C4-2B (cell line): ENCODE measurements around the gene GLIPR1L2.

ENCODE experiments used
- H3K27ac ChIP-seq: fragments of 450-650 bp; 2 replicates; pipeline ENCODE4 v1.5.1; 2017
- ZFX ChIP-seq: fragments of 450-650 bp; IDR thresholded peaks from 2 replicates; pipeline ENCODE4 v1.6.1; 2017
- TF ChIP-seq, protein P1 (sequence below): fragments of 450-650 bp; conservative IDR thresholded peaks from 2 replicates; pipeline ENCODE4 v1.5.1; 2017; ENCODE audit warnings: mild to moderate bottlenecking

The GLIPR1L2 gene

DNA sequence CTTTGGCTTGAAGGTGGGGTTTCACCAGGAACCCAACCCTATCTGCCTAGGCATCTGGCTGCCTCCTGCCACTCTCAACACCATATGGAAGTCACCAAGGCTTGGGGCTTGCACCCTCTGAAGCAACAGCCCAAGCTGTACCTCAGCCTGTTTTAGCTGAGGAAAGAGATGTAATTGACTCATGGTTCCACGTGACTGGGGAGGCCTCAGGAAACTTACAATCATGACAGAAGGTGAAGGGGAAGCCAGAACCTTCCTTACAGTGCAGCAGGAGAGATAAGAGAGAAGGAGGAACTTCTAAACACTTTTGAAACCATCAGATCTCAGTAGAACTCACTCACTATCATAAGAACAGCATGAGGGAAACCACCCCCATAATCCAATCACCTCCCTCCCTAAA, 29.5 kb upstream of the GLIPR1L2 start:
- no peak overlapping the region for H3K27ac ChIP-seq
- TF ChIP-seq, protein P1, sequence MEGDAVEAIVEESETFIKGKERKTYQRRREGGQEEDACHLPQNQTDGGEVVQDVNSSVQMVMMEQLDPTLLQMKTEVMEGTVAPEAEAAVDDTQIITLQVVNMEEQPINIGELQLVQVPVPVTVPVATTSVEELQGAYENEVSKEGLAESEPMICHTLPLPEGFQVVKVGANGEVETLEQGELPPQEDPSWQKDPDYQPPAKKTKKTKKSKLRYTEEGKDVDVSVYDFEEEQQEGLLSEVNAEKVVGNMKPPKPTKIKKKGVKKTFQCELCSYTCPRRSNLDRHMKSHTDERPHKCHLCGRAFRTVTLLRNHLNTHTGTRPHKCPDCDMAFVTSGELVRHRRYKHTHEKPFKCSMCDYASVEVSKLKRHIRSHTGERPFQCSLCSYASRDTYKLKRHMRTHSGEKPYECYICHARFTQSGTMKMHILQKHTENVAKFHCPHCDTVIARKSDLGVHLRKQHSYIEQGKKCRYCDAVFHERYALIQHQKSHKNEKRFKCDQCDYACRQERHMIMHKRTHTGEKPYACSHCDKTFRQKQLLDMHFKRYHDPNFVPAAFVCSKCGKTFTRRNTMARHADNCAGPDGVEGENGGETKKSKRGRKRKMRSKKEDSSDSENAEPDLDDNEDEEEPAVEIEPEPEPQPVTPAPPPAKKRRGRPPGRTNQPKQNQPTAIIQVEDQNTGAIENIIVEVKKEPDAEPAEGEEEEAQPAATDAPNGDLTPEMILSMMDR = no peak
- TF ChIP-seq ZFX = no peak

DNA sequence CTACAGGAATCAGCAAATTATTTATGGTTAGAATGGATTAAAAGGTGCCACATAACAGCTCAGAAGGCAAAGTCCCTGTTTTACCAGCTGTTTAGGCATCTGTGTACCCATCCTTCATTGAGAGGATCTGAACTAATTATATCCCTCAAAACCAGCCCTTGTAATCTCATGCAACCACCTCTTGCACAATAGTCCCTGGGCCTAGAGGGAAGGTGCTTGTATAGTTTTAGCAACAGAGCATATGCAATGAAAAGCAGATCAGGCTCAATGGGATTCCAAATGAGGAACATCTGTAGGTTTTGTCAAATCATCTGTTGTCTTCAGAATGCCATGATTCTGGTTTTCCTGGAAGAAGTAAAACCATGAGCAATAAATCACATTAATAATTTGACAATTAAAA, 26.0 kb upstream of the GLIPR1L2 start:
- H3K27ac ChIP-seq = no peak overlapping the region
- TF ChIP-seq, protein P1 = no peak
- no peak for TF ChIP-seq ZFX

DNA sequence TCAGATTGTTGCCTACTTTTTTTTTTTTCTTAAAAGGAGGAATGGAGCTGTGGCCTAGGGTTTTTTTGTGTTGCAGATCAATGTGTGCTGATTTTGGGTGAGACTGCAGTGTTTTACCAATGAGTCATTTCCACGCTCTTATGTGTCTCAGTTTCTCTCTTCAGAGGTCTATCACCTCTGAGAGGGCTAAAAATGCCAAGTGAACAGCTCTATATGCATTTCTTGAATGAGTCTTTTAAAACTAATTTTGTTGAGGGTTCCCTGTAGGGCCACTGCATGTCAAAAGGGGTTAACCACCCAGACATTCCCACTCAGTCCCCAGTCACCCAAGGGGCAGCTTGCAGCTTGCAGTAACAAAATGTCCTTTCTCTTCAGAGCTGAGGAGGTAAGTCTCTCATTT, 24.3 kb upstream of the GLIPR1L2 start:
- no peak overlapping the region for H3K27ac ChIP-seq
- no peak for TF ChIP-seq ZFX
- TF ChIP-seq, protein P1 = no peak

DNA sequence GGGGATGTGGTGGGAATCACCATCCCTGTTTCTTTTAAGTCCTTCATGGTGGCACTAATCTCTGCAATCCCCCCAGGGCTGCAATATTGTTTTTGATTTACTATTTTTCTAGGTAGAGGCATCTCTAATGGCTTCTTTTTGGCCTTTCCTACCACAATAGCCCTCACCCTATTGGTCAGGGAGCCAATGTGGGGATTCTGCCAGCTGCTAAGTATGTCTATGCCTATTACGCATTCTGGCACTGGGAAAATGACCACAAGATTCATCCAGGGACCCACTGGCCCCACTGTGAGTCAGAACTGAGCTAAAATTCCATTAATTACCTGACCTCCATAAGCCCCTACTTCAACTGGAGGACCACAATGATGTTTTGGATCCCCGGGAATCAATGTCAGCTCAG, 15.9 kb upstream of the GLIPR1L2 start:
- TF ChIP-seq, protein P1 = no peak
- TF ChIP-seq ZFX = no peak
- no peak overlapping the region for H3K27ac ChIP-seq

DNA sequence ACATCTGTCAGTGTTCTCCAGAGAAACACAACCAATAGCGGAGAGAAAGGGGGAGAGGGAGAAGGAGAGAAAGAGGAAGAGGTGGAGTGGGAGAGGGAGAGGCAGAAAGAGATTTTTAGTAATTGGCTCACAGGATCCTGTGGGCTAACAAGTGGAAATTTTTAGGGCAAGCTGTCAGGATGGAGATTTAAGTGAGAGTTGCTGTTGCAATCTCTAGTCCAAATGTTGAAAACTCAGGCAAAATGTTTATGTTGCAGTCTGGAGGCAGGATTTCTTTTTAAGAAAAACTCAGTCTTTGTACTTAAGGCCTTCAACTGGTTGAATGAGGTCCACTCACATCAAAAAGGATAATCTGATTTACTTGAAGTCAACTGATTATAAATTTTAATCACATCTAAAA, 12.5 kb upstream of the GLIPR1L2 start:
- TF ChIP-seq ZFX = no peak
- TF ChIP-seq, protein P1 = no peak
- no peak overlapping the region for H3K27ac ChIP-seq

DNA sequence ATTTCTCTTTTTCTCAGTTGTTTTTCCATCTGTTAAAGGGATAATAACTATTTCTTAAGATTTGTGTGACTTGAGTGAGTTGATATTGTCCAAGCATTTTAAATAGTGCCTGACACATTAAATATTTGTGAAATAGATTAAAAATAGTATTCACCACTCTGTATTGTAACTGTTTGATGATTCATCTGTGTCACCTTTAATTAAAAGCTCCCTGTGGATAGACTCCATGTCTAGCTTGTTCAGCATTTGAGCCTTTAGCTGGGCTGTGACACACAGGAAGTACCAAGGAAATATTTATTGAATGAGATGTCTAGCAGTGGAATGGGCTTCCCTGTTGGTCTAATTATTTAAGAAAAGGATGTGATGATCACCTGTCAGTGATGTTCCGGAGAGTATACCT, 1.8 kb upstream of the GLIPR1L2 start:
- no peak overlapping the region for H3K27ac ChIP-seq
- TF ChIP-seq, protein P1 = no peak
- TF ChIP-seq ZFX = no peak

DNA sequence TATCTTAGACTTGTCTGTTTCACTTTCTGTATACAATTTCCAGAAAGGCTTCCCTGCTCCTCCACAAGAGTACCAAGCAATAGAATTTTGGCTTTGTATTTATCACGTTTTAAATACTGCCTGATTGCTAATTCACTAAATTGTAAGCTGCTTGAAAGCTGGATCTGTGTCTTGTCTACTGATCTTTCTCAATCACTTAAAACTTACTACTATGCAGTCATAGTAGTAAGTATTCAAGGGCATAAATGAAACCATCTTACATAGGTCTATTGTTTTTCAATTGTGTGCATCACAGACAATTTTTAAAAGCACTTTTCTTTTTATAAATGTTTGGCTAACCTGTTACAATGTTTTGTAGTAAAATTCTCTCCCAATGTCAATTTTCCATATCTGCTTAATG, 1.2 kb upstream of the GLIPR1L2 start:
- no peak overlapping the region for H3K27ac ChIP-seq
- no peak for TF ChIP-seq ZFX
- TF ChIP-seq, protein P1 = no peak
